Lung microvascular endothelial cell (primary cell): ENCODE measurements around the gene TBCD. TPM values are rescaled to one million over a fixed set of nuclear protein-coding genes. Genes with fewer than 3 reads are reported as not detected.
"Not testable (repeated sequence)": the region's sequence is repeated elsewhere in the genome, so short reads cannot be mapped to it uniquely, and the experiment has no call there.

Source experiments
- DNase-seq, 2 donors: peaks; one replicate each; pipeline versions ENCODE4 v3.0.0 to v3.0.0-alpha.2; 2010; ENCODE audit warnings: low read depth in 2 of 2
- total RNA-seq: library from RNA; depleted of rRNA; stranded (reverse); fragments of >200 nt; gene quantifications from 2 replicates; pipeline ENCODE4 v1.2.1, GENCODE V29; 2014

Gene TBCD
- total RNA-seq, 1 donor from 2014 or later: 44.8 TPM

DNA sequence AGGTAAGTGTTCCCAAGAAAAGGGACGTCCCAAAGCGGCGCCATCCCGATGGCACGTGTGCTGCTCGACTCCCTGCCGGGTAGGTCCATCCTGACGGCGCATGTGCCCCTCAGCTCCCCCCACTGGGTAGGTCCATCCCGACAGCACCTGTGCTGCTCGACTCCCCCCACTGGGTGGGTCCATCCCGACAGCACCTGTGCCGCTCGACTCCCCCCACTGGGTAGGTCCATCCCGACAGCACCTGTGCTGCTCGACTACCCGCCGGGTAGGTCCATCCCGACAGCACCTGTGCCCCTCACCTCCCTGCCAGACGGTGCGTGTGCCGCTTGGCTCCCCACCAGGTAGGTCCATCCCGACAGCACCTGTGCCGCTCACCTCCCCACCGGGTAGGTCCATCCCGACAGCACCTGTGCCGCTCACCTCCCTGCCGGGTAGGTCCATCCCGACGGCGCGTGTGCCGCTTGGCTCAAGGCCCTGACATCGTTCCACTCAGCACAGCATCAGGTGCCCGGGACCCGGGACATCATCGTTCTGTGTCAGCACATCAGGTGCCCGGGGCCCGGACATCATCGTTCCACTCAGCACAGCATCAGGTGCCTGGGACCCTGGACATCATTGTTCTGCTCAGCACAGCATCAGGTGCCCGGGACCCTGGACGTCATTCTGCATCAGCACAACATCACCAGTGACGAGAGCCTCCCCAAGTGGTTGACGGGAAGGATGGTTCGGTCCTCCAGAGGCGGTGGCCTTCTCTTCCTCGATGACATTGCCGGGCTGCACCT lies 22.2 kb upstream of the TBCD start:
- DNase-seq: no peak

DNA sequence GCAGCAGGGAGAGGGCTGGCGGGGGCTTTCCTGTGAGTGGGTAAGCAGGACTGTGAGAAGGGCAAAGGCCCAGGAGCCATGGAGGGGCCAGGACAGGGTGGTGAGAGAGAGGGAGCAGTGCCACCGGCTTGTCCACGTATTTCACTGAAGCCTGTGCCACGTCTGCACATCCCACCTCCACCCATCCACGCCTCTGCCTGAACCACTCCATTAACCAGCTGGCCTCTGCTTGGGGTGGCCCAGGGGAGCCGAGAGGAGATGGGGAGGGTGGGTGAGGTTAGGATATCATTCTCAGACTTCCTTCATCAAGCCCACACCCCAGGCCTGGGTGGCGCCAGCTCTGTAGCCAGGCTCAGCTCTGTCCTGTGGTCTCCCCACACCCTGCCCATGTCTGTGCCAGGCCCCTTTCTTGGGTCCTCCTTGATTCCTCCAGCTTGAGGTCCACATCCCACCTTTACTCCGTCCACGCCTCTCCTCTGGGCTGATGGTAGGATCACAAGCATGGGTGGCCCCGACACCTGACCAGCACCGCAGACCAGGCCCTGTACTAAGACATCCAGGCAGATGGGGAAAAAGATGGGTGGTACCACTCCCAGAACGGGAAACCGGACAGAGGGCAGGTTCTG lies 19.6 kb upstream of the TBCD start:
- DNase-seq: no peak

DNA sequence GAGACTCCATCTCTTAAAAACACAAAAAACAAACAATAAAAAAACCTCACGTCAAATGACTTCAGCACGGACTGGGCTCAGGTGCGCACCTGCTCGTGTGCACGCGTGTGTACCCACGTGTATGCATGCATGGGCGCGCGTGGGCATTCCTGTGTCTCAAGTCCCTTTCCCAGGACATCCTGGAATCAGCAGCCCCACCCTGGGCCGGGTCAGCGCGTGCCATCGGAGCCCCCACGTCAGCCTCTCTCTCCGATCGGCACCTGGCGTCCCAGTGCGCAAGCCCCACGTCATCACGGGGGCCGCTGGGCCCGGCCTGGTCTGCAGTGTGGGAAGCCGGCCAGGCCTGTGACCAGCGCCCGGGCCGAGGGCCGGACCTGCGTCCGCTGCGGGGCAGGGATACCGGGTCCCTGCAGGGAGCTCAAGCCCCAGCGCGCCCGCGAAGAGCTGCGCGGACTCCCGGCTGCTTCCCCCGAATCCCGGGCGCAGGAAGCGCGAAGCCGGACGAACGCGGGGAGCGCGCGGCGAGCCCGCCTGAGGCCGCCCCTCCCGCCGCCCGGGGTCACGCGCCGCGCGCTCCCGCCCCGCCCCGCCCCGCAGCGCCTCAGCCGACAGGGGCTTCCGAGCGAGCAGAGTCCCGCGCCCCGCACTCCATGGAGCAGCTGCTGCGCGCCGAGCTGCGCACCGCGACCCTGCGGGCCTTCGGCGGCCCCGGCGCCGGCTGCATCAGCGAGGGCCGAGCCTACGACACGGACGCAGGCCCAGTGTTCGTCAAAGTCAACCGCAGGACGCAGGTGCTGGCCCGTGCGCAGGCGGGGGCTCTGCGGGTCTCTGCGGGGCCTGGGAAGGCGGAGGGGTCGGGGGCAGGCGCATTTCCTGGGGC lies 16.6 kb upstream of the TBCD start, which contains the start of gene FN3K:
Gene FN3K, plus strand, starts transcription at position 629 of the 880 bp plus-strand sequence. Its CDS starts 22 bp downstream, at position 651.
- peak; percentile 63 to 76 for DNase-seq

DNA sequence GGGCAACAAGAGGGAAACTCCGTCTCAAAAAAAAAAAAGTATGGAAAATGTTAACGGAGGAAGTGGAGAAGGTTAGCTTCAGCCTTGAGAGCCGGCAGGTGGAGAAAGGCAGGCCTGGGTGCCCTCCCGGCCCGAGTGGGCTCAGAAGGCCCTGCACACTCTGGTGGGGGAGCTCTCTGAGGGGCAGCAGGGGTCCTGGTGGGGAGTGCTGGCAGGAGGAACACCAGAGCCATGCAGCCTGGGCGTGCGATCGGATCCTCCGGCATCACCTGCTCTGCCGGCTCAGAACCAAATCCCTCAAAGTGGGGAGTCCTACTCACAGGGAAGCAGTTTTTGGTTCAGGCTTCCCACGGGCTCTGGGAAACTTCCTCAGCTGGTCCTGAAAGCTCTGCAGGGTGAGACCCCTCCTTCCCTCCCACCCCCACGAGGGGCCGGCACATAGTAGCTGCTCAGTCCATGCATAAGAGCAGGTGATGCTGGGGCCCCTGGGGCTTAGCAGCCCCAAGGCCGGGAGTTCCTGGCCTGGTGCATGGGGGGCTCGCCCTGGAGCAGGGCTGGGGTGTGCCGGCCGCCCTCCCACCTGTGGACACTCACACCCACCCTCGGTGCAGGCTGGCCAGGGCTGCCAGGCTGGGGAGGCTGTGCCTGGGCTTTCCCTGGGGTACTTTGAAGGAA lies 15.2 kb upstream of the TBCD start:
- DNase-seq: no peak

- no peak for DNase-seq
Observed at GRCh38 chr17:82737967-82738877, 13.6 kb upstream of the TBCD start.

DNA sequence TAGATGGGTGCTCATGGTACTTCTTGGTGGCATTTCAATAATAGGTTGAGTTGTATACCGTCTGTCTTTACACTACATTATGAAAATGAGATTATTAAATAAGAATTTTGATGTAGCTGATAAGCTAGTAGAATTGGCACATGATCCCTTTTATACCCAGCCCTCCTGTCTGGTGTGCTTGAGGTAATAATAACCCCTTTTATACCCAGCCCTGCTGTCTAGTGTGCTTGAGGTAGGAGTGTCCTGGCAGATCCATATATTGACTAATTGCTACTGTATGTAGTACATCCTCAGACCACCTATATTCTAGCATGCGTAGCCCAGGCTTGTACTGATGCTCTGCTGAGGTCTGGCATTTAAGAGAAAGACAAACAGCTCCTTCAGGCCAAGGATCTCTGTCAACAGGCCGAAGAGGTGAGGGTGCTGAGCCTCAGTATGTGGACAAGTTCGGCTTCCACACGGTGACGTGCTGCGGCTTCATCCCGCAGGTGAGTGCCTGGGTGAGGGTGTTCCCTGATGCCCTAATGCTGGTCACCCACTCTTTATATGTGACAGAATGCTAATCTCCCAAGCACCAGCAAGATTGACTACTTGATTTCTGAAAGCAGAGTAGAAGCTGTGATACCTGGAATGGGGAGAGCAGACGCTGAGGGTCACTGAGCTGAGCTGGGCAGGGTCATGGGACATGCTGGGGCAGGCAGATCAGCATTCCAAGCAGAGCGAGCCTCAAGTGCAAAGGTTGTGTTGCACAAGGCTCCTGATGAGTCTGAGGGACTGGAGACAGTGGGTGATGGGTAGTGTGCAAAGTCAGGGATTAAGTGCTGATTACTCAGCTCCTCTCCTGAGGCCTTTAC lies 10.7 kb upstream of the TBCD start:
- peak in 1 of 2 donors; percentile 19 for DNase-seq

DNA sequence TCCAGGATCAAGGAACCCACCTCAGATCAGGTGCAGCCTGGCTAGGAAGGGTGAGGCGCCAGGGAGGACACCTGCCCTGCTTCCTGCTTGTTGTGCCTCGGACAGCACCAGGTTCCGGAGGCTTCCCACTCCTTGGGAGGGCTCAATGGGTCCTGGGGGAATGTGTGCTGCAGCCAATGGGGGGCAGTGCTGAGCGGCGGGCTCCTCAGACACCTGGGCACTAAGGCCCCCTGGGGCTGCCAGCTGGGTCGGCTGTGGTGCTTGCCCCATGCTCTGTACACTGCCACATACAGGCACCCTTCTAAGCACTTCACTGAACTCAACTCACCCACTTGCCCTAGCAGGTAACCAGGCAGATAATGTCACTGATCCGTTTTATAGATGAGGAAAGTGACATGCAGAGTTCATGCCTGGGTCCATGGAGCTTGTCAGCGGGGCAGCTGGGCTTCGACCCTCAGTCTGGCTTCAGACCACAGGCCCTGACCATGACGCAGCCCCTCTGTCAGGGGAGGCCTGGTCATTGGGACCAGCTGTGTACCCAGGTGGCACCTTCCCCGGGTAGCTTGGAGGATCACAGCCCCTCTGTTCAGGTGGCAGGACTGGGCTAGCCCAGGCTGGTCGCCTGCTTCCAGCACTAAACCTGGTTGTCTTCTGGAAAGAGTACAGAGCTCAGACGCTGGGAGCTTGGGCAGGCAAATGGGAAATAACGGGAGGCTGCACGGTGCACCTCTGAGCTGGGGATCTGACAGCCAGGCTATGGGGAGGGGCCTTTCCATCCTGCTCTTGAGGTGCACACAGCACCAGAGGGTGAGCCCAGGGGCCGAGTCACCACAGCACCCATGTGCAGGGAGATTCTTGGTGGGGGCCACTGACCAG lies 8.3 kb upstream of the TBCD start:
- no peak for DNase-seq

DNA sequence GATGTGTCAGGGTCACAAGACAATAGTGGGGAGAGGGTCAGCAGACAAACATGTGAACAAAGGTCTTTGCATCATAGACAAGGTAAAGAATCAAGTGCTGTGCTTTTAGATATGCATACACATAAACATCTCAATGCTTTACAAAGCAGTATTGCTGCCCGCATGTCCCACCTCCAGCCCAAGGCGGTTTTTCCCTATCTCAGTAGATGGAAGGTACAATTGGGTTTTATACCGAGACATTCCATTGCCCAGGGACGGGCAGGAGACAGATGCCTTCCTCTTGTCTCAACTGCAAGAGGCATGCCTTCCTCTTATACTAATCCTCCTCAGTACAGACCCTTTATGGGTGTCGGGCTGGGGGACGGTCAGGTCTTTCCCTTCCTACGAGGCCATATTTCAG lies 7.1 kb upstream of the TBCD start:
- DNase-seq: not testable (repeated sequence)

DNA sequence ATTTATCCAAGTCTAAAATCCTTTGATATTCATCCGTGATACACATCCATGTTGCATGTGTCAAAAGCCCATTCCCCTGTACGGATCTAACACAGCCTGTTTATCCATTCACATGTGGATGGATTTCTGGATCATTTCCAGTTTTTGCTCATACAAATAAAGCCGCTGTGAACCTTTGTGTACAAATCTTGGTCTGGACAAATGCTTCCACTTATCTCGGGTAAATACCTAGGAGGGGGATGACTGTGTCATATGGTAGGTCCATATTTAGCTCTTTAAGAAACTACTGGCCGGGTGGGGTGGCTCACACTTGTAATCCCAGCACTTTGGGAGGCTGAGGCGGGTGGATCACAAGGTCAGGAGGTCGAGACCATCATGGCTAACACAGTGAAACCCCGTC lies 6.3 kb upstream of the TBCD start:
- DNase-seq: no peak

- no peak for DNase-seq
Observed at GRCh38 chr17:82748756-82749155, 3.1 kb upstream of the TBCD start.

- no peak for DNase-seq
Observed at GRCh38 chr17:82750241-82750908, 1.5 kb upstream of the TBCD start.

GRCh38 chr17:82751171-82751570 lies 694 bp upstream of the TBCD start:
- DNase-seq: no peak

DNA sequence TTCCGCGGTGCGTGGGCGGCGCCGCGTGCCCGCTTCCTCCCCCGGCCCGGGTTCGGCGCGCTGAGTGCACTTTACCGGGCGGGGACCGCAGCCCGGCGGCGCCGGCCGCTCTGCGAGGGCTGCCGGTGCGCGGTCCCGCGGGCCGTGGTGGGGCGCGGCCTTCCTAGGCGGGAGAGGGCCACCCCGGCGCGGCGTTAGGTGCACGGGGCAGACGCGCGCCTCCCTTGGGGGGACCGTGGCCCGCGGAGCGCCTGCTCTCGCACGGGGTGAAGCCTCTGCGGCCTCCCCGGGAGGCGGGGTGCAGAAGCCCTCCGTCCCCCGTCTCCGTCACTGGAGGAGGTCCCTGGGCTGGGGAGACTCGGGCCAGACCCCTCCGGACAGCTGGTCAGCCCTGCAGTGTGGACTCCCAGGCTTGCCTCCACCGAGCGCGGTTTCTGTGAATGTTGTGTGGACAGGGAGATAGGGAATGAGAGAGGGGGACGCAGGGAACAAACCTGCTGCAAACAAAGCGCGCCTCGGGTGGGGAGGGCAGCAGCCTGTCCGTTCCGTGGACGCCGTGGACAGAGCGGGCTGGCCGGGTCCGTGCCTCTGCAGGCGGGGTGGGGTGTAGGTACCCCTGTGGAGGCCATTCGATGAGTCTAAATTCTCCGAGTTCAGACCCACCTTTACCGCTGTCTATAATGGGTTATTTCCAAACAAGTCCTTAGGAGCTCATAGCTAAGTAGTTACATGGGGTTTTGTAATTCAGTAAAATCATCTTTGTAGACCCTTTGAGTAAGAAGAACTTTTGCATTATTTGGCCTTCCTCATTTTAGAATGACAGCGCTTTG lies 721 bp downstream of the TBCD start:
- DNase-seq: peak; percentile 43 to 47

- DNase-seq: no peak
Observed at GRCh38 chr17:82753201-82753464, 1.3 kb downstream of the TBCD start.

- DNase-seq: no peak
Observed at GRCh38 chr17:82754297-82755208, 2.7 kb downstream of the TBCD start.

DNA sequence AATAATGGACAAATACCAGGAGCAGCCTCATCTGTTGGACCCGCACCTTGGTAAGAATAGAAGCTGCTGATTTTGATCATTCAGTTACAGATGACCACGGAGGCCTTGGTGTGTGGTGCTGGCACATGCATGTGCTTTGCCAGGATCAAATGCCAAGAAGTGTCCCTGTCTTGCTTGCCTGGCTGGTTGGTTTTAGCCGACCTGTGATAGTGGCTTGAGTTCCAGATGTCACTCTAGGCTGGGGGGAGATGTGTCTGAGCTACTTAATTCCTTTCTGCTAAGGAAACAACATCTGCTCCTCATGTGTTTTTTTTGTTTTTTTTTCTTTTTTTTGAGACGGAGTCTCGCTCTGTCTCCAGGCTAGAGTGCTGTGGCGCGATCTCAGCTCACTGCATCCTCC lies 4.3 kb downstream of the TBCD start:
- no peak for DNase-seq
